Astrocyte of the cerebellum (primary cell): ENCODE data around the gene UBE2G2.

Experiments used
- DNase-seq: peaks from one replicate; pipeline ENCODE4 v3.0.0-alpha.2; 2011; ENCODE audit warnings: low read depth
- H3K4me3 ChIP-seq: 2 replicates; pipeline ENCODE4 v1.5.1; 2011; ENCODE audit warnings: mild to moderate bottlenecking, low read depth, low read length, moderate library complexity
- in situ Hi-C: cut with HindIII; loops from 2 replicates; pipeline ENCODE4 v1.10.0; 2017; ENCODE audit warnings: low sequenced_read_pairs
- TF ChIP-seq, protein P1 (sequence below): IDR thresholded peaks from 2 replicates; pipeline ENCODE4 v1.5.1; 2012; ENCODE audit warnings: low read length, low read depth, moderate library complexity, mild to moderate bottlenecking; ENCODE audit errors: missing control alignments

Gene UBE2G2

DNA sequence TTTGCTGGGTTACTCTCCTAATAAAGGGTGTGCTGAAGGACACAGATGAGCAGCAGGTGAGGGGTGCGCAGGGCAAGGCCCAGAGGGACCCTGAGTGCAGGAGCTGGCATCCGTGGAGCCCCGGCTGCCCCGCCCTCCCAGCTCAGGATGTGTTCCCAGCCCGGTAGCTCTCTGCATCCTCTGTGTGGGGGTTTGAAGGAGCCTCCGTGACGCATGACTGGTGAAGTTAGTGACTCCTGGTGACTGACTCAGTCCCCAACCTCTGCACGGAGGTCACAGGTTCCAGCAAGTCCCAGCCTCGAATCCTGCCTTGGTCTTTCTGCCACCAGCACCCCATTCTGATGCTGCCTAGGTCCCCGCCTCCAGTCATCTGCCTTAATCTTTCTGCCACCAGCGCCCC lies 68.7 kb downstream of the UBE2G2 start:
- TF ChIP-seq, protein P1, sequence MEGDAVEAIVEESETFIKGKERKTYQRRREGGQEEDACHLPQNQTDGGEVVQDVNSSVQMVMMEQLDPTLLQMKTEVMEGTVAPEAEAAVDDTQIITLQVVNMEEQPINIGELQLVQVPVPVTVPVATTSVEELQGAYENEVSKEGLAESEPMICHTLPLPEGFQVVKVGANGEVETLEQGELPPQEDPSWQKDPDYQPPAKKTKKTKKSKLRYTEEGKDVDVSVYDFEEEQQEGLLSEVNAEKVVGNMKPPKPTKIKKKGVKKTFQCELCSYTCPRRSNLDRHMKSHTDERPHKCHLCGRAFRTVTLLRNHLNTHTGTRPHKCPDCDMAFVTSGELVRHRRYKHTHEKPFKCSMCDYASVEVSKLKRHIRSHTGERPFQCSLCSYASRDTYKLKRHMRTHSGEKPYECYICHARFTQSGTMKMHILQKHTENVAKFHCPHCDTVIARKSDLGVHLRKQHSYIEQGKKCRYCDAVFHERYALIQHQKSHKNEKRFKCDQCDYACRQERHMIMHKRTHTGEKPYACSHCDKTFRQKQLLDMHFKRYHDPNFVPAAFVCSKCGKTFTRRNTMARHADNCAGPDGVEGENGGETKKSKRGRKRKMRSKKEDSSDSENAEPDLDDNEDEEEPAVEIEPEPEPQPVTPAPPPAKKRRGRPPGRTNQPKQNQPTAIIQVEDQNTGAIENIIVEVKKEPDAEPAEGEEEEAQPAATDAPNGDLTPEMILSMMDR, result no peak
- in situ Hi-C loops, result no loop called here
- no peak for DNase-seq
- no peak overlapping the region for H3K4me3 ChIP-seq

DNA sequence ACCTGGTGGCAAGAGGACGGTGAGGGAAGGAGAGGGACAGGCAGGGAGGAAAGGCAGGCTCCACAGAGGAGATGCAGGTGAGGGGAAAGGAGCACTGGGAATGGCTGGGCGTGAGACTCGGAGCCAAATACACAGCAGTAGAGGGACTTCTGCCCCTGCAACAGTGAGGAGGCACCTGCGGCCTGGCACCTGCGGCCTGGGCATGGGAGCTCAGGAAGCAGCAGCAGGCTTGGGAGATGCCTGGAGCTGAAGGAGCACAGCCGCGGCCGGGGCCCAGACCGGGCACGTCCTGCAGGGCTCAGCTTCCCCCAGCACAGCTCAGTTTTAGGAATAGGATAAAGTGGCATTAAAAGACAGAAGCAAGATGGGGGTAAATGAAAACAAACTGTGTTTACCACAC lies 69.4 kb downstream of the UBE2G2 start:
- TF ChIP-seq, protein P1, result no peak
- no peak for DNase-seq
- H3K4me3 ChIP-seq, result no peak overlapping the region
- in situ Hi-C loops, result no loop called here

- DNase-seq, result no peak
- TF ChIP-seq, protein P1, result no peak
- H3K4me3 ChIP-seq, result no peak overlapping the region
- in situ Hi-C loops, result no loop called here
Observed at GRCh38 chr21:44730951-44731579, 70.6 kb downstream of the UBE2G2 start.

GRCh38 chr21:44730028-44730395 lies 71.6 kb downstream of the UBE2G2 start:
- no peak for DNase-seq
- H3K4me3 ChIP-seq, result no peak overlapping the region
- TF ChIP-seq, protein P1, result no peak
- in situ Hi-C loops, result no loop called here

DNA sequence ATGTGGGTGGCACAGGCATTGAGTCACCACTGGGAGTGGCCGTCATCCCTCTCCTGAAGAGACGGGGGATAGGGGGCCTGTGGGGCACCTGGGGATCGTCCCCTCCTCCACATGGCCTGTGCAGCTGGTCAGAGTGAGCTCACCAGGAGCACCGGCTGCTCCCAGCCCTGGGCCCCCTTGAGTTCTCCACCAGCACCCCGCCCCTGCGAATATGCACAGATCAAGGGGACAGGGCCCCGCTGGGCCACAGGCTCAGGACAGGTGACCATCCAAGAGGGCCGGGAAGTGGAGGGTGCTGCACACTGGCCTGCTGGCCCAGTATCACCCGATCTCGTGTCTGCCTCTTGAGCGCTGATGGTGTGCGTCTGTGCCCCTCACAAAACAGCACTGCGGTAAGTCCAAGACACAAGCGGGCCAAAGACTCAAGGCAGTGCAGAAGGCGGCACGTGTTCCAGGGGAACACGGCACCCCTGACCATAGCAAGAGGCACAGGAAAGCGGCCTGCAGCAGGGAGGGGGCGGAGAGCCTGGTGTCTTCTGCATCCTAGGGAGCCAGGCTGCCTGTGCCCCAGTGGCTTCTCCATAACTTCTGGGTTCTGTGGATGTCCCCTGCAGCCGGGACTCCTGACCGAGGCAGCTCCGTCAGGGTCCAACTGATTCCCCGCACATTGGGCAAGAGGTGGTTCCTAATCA lies 72.1 kb downstream of the UBE2G2 start:
- TF ChIP-seq, protein P1, result no peak
- in situ Hi-C loops, result no loop called here
- H3K4me3 ChIP-seq, result no peak overlapping the region
- DNase-seq, result no peak

DNA sequence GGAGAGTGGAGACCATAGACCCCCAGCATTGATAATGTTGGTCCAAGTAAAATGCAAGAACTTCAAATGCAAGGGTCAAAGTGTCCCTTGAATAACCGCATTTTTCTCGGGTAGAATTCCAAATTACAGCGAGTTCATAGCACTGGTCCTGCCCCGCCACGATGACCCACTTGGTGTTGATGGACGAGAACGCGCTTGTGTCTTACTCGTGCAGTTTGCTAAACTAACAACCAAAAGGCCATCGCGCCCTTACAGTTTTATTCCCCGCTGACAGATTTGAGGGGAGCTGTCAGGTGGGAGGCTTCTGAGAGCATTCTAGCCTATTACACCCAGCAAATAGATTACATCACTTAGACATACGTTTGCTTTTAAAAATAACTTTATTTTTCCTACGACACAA lies 72.9 kb downstream of the UBE2G2 start:
- in situ Hi-C loops, result no loop called here
- TF ChIP-seq, protein P1, result no peak
- no peak for DNase-seq
- no peak overlapping the region for H3K4me3 ChIP-seq
